PFSK-1 (cell line): ENCODE data around the gene RPS23.

Source experiments
- POLR2AphosphoS5 ChIP-seq: IDR thresholded peaks from 2 replicates; pipeline ENCODE4 v1.6.1; 2012; ENCODE audit warnings: low read depth, mild to moderate bottlenecking, control low read depth, low read length, moderate library complexity
- REST ChIP-seq, 2 experiments: IDR thresholded peaks; 2 replicates each; pipeline versions ENCODE4 v1.6.1 to v1.8.0; 2011 to 2012; ENCODE audit warnings: low read depth in 2 of 2, low read length in 2 of 2, control low read depth in 1 of 2, inconsistent platforms in 1 of 2, mild to moderate bottlenecking in 1 of 2, moderate library complexity in 1 of 2; ENCODE audit not compliant: insufficient read depth in 1 of 2
- SIN3A ChIP-seq: IDR thresholded peaks from 2 replicates; pipeline ENCODE4 v1.6.1; 2012; ENCODE audit warnings: mild to moderate bottlenecking, low read length, moderate library complexity, borderline replicate concordance; ENCODE audit not compliant: insufficient read depth
- TAF1 ChIP-seq: IDR thresholded peaks from 2 replicates; pipeline ENCODE4 v1.6.1; 2012; ENCODE audit warnings: low read length, control low read depth, borderline replicate concordance; ENCODE audit not compliant: insufficient read depth

GRCh38 chr5:82291420-82291819, 13.3 kb upstream of the RPS23 start:
- TF ChIP-seq REST (IDR thresholded peaks at IDR 0.05; ENCODE audit: insufficient read depth in 1 of 2, low read depth in 2 of 2, low read length in 2 of 2) (no peak), POLR2AphosphoS5 (no peak), SIN3A (no peak), TAF1 (no peak)
